ENCODE measurements around the gene APOBEC2. TPM values are rescaled to one million over a fixed set of nuclear protein-coding genes. Genes with fewer than 3 reads are reported as not detected.

The APOBEC2 gene
- total and polyA plus RNA-seq, 2 of the 13 experiments (the other 11 are each of a cell fraction or from before 2014, with no cell fraction given) = 0.09 TPM; not detected in 1

DNA sequence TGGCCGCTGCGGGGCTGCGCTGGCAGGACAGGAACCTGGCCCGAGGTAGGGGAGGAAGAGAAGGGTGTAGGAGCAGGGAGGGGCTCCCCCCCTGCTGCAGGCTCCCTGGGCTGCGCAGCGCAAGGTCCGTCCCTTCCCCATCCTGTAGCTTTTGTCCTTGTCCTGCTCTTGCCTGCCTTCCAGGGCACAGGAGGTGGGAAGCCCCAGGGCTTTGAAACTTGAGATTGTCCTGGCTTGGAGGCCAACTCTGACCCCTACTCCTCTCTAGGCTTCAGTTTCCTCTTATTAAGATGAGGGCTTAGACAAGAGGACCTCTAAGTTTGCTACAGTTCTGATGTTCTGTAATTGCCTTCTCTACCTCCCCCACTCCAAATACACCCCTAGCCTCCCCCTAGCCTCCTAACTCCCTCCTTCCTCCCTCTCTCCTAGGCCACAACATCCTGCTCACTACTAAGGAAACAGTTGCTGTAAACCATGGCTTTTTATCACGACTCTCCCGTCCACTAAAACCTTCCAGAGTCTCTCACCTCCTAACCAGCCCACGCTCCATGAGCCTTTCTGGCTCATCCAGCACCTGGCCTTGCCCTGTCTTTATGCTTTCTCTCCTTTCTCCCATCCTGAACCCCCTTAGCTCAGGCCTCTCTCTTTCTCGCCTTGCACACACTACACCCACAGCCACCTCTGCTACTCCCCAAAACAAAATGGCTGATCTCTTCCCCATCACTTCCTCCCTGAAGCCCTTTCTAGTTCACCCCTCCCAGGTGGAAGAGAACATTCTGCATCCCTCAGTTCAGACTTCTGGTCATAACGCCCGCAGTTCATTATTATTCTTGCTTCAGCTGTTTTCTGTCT lies 24.2 kb upstream of the APOBEC2 start (continued):
- TF ChIP-seq, protein P1, sequence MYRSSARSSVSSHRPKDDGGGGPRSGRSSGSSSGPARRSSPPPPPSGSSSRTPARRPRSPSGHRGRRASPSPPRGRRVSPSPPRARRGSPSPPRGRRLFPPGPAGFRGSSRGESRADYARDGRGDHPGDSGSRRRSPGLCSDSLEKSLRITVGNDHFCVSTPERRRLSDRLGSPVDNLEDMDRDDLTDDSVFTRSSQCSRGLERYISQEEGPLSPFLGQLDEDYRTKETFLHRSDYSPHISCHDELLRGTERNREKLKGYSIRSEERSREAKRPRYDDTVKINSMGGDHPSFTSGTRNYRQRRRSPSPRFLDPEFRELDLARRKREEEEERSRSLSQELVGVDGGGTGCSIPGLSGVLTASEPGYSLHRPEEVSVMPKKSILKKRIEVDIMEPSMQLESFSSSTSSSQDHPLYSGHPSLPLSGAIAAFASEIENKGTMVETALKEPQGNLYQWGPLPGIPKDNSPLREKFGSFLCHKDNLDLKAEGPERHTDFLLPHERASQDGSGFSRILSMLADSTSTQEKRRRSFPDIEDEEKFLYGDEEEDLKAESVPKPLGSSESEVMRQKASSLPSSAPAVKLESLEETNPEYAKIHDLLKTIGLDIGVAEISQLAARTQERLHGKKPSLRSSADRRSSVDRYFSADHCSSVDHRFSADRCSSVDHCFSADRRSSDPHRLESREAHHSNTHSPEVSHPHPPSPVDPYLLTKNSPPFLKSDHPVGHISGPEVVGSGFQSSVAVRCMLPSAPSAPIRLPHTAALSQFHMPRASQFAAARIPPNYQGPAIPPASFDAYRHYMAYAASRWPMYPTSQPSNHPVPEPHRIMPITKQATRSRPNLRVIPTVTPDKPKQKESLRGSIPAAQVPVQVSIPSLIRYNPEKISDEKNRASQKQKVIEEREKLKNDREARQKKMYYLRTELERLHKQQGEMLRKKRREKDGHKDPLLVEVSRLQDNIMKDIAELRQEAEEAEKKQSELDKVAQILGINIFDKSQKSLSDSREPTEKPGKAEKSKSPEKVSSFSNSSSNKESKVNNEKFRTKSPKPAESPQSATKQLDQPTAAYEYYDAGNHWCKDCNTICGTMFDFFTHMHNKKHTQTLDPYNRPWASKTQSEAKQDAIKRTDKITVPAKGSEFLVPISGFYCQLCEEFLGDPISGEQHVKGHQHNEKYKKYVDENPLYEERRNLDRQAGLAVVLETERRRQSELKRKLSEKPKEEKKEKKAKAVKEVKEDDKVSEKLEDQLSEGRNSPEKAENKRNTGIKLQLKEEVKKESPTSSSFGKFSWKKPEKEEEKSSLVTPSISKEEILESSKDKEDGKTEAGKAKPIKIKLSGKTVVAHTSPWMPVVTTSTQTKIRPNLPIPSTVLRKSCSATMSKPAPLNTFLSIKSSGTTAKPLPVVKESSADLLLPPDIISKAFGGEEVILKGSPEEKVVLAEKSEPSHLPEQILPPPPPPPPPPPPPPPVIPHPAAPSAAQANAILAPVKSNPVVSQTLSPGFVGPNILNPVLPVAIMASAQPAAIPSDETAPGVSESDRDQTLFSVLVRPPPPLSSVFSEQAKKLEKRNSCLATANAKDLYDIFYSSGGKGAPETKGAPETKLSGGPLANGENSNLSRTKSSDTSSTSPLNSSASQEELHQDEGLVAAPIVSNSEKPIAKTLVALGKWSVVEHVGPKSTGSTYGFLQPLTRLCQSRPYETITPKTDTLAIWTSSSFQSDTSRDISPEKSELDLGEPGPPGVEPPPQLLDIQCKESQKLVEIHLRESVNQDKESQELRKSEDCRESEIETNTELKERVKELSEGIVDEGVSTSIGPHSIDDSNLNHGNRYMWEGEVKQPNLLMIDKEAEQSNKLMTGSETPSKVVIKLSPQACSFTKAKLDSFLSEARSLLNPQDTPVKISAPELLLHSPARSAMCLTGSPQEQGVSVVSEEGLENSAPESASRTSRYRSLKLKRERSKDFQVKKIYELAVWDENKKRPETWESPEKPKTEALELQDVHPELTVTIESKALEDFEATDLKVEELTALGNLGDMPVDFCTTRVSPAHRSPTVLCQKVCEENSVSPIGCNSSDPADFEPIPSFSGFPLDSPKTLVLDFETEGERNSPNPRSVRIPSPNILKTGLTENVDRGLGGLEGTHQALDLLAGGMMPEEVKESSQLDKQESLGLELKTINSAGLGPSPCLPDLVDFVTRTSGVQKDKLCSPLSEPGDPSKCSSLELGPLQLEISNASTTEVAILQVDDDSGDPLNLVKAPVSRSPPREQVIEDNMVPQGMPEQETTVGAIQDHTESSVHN (CRISPR knock-in tag; IDR thresholded peaks at IDR 0.05) = 0 out of 2 replicates have a peak, but pooled peaks have one; percentile 61
- peak; percentile 57 for TF ChIP-seq PCBP2 (optimal IDR thresholded peaks at IDR 0.05; ENCODE audit: low read depth, low read length, poor library complexity, severe bottlenecking)
